A673 (cell line): ENCODE data around the gene SUMF2.

Source experiments
- EZH2 ChIP-seq: fragments of 200-600 bp; sonication (generic); IDR thresholded peaks from 2 replicates; pipeline ENCODE4 v1.6.1; 2017; ENCODE audit warnings: borderline replicate concordance, low read depth, mild to moderate bottlenecking, mixed read lengths, antibody characterized with exemption, low read length; ENCODE audit not compliant: poor library complexity, severe bottlenecking
- TF ChIP-seq, protein P1 (sequence below): fragments of 300-800, 200-600 bp; sonication (generic); conservative IDR thresholded peaks from 2 replicates; pipeline ENCODE4 v1.5.1; 2017; ENCODE audit warnings: low read depth, mild to moderate bottlenecking, antibody characterized with exemption, low read length, moderate library complexity, mixed read lengths

DNA sequence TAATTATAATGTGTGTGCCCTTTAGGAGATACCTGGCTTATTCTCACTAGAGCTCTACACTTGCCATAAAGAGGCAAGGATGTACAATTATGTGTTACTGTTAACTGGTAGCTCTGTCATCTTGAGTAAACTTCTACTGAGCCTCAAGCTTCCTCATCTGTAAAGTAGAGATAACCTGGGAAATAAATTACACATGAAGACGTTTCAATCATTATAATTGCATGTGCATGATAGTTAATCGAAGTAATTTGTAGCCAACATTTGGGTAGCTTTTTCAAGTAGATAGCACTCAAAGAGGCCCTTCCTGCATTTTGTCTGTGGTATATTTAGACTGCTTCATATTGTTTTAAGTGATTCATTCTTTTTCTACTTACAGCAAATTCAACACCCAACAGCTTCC is 10.1 kb upstream of the SUMF2 start:
- TF ChIP-seq, protein P1, sequence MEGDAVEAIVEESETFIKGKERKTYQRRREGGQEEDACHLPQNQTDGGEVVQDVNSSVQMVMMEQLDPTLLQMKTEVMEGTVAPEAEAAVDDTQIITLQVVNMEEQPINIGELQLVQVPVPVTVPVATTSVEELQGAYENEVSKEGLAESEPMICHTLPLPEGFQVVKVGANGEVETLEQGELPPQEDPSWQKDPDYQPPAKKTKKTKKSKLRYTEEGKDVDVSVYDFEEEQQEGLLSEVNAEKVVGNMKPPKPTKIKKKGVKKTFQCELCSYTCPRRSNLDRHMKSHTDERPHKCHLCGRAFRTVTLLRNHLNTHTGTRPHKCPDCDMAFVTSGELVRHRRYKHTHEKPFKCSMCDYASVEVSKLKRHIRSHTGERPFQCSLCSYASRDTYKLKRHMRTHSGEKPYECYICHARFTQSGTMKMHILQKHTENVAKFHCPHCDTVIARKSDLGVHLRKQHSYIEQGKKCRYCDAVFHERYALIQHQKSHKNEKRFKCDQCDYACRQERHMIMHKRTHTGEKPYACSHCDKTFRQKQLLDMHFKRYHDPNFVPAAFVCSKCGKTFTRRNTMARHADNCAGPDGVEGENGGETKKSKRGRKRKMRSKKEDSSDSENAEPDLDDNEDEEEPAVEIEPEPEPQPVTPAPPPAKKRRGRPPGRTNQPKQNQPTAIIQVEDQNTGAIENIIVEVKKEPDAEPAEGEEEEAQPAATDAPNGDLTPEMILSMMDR = no peak
- TF ChIP-seq EZH2 = no peak
